ENCODE measurements around the gene MAPK8IP2.
A peak's percentile ranks its signal among the peaks of the same experiment; 100 is the strongest.

The MAPK8IP2 gene

GRCh38 chr22:50621356-50621880 lies 20.8 kb downstream of the MAPK8IP2 start:
- H3K4me3 ChIP-seq (ENCODE audit: low read depth, low read length): peak overlapping the region; percentile 40
- no peak overlapping the region for H3K9ac ChIP-seq
- H3K4me1 ChIP-seq: peaks cover 21% of the 10 kb centered on the region

GRCh38 chr22:50621948-50622722 lies 21.5 kb downstream of the MAPK8IP2 start:
- H3K4me2 ChIP-seq (ENCODE audit: low read length): peak overlapping the region; percentile 77
- peak overlapping the region; percentile 80 for H3K27ac ChIP-seq
- H3K9ac ChIP-seq: no peak overlapping the region
- peak overlapping the region; percentile 40 for H3K4me3 ChIP-seq (ENCODE audit: low read depth, low read length)
- peaks cover 21% of the 10 kb centered on the region for H3K4me1 ChIP-seq
- H3K36me3 ChIP-seq (ENCODE audit: control insufficient read depth, insufficient read depth, low read length): no peaks in the 10 kb centered on the region
- no peaks in the 10 kb centered on the region for H3K79me2 ChIP-seq
- no peaks in the 10 kb centered on the region for H3K9me3 ChIP-seq (ENCODE audit: control insufficient read depth, low read length)
- H3K27me3 ChIP-seq (ENCODE audit: control insufficient read depth, insufficient read depth, low read length): no peaks in the 10 kb centered on the region
- peak overlapping the region; percentile 61 for H2AFZ ChIP-seq
- no peak for TF ChIP-seq CTCF (IDR thresholded peaks at IDR 0.05)

More at GRCh38 chr22:50621356-50621880, 20.8 kb downstream of the MAPK8IP2 start:
- Histone ChIP-seq H3K27me3 (ENCODE audit: control insufficient read depth, insufficient read depth, low read length) (no peaks in the 10 kb centered on the region), H3K27ac (no peak overlapping the region), H3K9me3 (ENCODE audit: control insufficient read depth, low read length) (no peaks in the 10 kb centered on the region), H2AFZ (no peak overlapping the region), H3K36me3 (ENCODE audit: control insufficient read depth, insufficient read depth, low read length) (no peaks in the 10 kb centered on the region), H3K79me2 (no peaks in the 10 kb centered on the region), H3K4me2 (ENCODE audit: low read length) (peak overlapping the region; percentile 77)
- TF ChIP-seq CTCF (IDR thresholded peaks at IDR 0.05): no peak

GRCh38 chr22:50622723-50623327 lies 22.2 kb downstream of the MAPK8IP2 start:
- no peaks in the 10 kb centered on the region for H3K79me2 ChIP-seq
- no peak overlapping the region for H3K4me3 ChIP-seq (ENCODE audit: low read depth, low read length)
- no peak for TF ChIP-seq CTCF (IDR thresholded peaks at IDR 0.05)
- H3K9ac ChIP-seq: no peak overlapping the region
- peak overlapping the region; percentile 80 for H3K27ac ChIP-seq
- H3K4me2 ChIP-seq (ENCODE audit: low read length): peak overlapping the region; percentile 77
- peak overlapping the region; percentile 61 for H2AFZ ChIP-seq
- H3K36me3 ChIP-seq (ENCODE audit: control insufficient read depth, insufficient read depth, low read length): no peaks in the 10 kb centered on the region
- H3K9me3 ChIP-seq (ENCODE audit: control insufficient read depth, low read length): no peaks in the 10 kb centered on the region
- H3K4me1 ChIP-seq: peaks cover 21% of the 10 kb centered on the region
- H3K27me3 ChIP-seq (ENCODE audit: control insufficient read depth, insufficient read depth, low read length): no peaks in the 10 kb centered on the region

GRCh38 chr22:50624347-50625130 lies 23.9 kb downstream of the MAPK8IP2 start:
- H3K4me2 ChIP-seq (ENCODE audit: low read length): no peak overlapping the region
- no peaks in the 10 kb centered on the region for H3K27me3 ChIP-seq (ENCODE audit: control insufficient read depth, insufficient read depth, low read length)
- no peak overlapping the region for H3K4me3 ChIP-seq (ENCODE audit: low read depth, low read length)
- H3K4me1 ChIP-seq: peaks cover 21% of the 10 kb centered on the region
- no peak overlapping the region for H3K9ac ChIP-seq
- H2AFZ ChIP-seq: no peak overlapping the region
- H3K9me3 ChIP-seq (ENCODE audit: control insufficient read depth, low read length): no peaks in the 10 kb centered on the region
- no peaks in the 10 kb centered on the region for H3K79me2 ChIP-seq
- no peak overlapping the region for H3K27ac ChIP-seq
- TF ChIP-seq CTCF (IDR thresholded peaks at IDR 0.05): no peak
- no peaks in the 10 kb centered on the region for H3K36me3 ChIP-seq (ENCODE audit: control insufficient read depth, insufficient read depth, low read length)

Data from parathyroid adenoma (tissue), 2 donors.